ENCODE data around the gene AHNAK. TPM values are rescaled to one million over a fixed set of nuclear protein-coding genes. Genes with fewer than 3 reads are reported as not detected.

AHNAK gene
- total and polyA plus RNA-seq, 2 of the 8 experiments (the other 6 are each of a cell fraction or from before 2014, with no cell fraction given): 2.0 to 5.8 TPM

DNA sequence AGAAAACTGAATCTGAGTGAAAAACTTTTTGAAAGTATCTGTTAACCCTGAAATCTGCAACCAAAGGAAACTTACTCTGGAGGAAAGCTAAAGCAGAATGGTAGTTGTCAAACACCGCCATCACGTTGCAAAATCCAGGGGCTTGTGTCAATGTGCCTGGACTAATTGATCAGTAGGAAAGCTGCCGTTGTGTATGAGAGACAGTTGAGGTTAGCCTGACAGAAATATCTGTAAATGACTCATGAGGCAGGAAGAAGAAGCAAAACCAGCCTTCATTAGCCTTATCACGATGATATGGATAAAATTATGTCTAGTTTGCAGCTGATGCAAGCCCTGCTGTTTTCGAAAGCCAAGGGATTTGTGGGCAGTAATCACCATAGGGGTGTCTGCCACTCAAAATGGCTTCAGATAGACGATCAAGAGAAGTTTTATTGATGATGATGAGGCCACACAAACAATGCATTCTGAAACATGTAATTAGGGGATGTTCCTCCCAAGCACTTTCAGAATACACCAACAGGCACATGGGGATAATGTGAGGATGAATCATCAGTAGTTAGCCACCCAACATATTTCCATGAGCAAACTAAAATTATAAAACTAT, 118.9 kb downstream of the AHNAK start:
- Histone ChIP-seq H3K4ac (replicated peaks; ENCODE audit: insufficient read length, low read depth, low read length) (no peak overlapping the region), H3K56ac (replicated peaks; ENCODE audit: insufficient read length, low read depth, low read length) (no peak overlapping the region), H4K20me1 (replicated peaks in 1 of 2; ENCODE audit: control insufficient read depth in 1 of 2, insufficient read depth in 2 of 2, low read length in 2 of 2) (no peaks in the 10 kb centered on the region), H3K9ac (replicated peaks in 1 of 4; ENCODE audit: extremely low read depth in 1 of 4, low read depth in 3 of 4, low read length in 3 of 4) (no peak overlapping the region), H2BK15ac (ENCODE audit: low read length) (no peak overlapping the region), H3K36me3 (ENCODE audit: control insufficient read depth in 2 of 4, insufficient read depth in 4 of 4, low read length in 3 of 4) (no peaks in the 10 kb centered on the region), H2BK120ac (replicated peaks; ENCODE audit: low read depth, low read length) (no peak overlapping the region), H2BK5ac (ENCODE audit: low read depth, low read length) (no peak overlapping the region), H2AFZ (ENCODE audit: low read length) (no peak overlapping the region), H4K91ac (replicated peaks; ENCODE audit: insufficient read length, low read length) (no peak overlapping the region), H2BK20ac (ENCODE audit: low read length) (no peak overlapping the region), H3K27ac (ENCODE audit: low read depth, low read length) (no peak overlapping the region), H3K18ac (ENCODE audit: extremely low read depth, low read length) (no peak overlapping the region), H2BK12ac (ENCODE audit: low read depth, low read length) (no peak overlapping the region), H3K79me2 (ENCODE audit: control insufficient read depth in 1 of 2, insufficient read depth in 2 of 2, low read length in 2 of 2) (no peaks in the 10 kb centered on the region), H3K79me1 (ENCODE audit: low read depth, low read length) (no peaks in the 10 kb centered on the region), H3K4me3 (ENCODE audit: extremely low read depth in 1 of 4, insufficient read depth in 2 of 4, low read depth in 3 of 4, low read length in 4 of 4) (no peak overlapping the region), H2AK5ac (ENCODE audit: low read depth, low read length) (no peak overlapping the region), H3K23ac (ENCODE audit: insufficient read length) (no peak overlapping the region), H3K9me3 (ENCODE audit: insufficient read depth in 2 of 2, low read depth in 1 of 2, low read length in 1 of 2) (no peaks in the 10 kb centered on the region), H3K23me2 (ENCODE audit: low read depth, low read length) (no peaks in the 10 kb centered on the region), H4K5ac (ENCODE audit: insufficient read length, low read depth, low read length) (no peak overlapping the region), H3K4me2 (ENCODE audit: insufficient read depth in 1 of 2, low read depth in 2 of 2, low read length in 2 of 2) (no peak overlapping the region), H3K4me1 (replicated peaks in 1 of 4; ENCODE audit: control insufficient read depth in 3 of 4, insufficient read depth in 4 of 4, low read length in 3 of 4) (0 out of 7 replicates have a peak, but pooled peaks cover 0 to 2% (median 0%) of the 10 kb centered on the region in 4 experiments), H3K14ac (ENCODE audit: insufficient read length) (no peak overlapping the region), H4K8ac (ENCODE audit: extremely low read depth, insufficient read depth, low read length) (no peak overlapping the region), H3K27me3 (replicated peaks in 1 of 4; ENCODE audit: control insufficient read depth in 3 of 4, extremely low read depth in 1 of 4, insufficient read depth in 3 of 4, low read length in 3 of 4) (peaks cover 0 to 15% (median 10%) of the 10 kb centered on the region in 4 experiments; a peak in 6 of 7 replicates)
- 89% methylated on average over 6 of the region's 6 CpGs; no CpG with 5 or more reads in 1 of the 2 experiments for WGBS, 2 experiments (ENCODE audit: extremely low coverage in 1 of 2, insufficient coverage in 1 of 2, insufficient read length in 1 of 2, insufficient replicate concordance in 2 of 2, low coverage in 1 of 2, low lambda C conversion rate in 2 of 2, missing lambda C conversion rate in 1 of 2)
- POLR2A ChIA-PET (ENCODE audit: partially characterized antibody): interaction anchor here (0.7 to 1.4 kb wide), 3 partner anchors 8 to 124 kb away, joined by 3 read pairs; no protein-coding TSS in a partner anchor
- DNase-seq (ENCODE audit: low read depth in 1 of 2, low spot score in 2 of 2) (no peak), FAIRE-seq (no peak)
- TF ChIP-seq SP4 (IDR thresholded peaks at IDR 0.05; ENCODE audit: low read length): no peak
- no peak for TF ChIP-seq SP2 (IDR thresholded peaks at IDR 0.05; ENCODE audit: low read length)
- no peak for TF ChIP-seq RNF2 (IDR thresholded peaks at IDR 0.05; ENCODE audit: borderline replicate concordance, low read depth, low read length, missing control alignments, poor library complexity, severe bottlenecking)
- TF ChIP-seq KDM1A (IDR thresholded peaks at IDR 0.05; ENCODE audit: borderline replicate concordance, low read length): no peak
- no peak for TF ChIP-seq NRF1 (IDR thresholded peaks at IDR 0.05; ENCODE audit: low read depth, low read length)
- no peak for TF ChIP-seq CTBP2 (IDR thresholded peaks at IDR 0.05; ENCODE audit: borderline replicate concordance, insufficient read depth, insufficient read length, low read length)
- no peak for TF ChIP-seq TEAD4 (IDR thresholded peaks at IDR 0.05; ENCODE audit: low read depth, low read length)
- TF ChIP-seq RBBP5 (IDR thresholded peaks at IDR 0.05; ENCODE audit: borderline replicate concordance, low read depth, low read length): no peak
- CTCF ChIA-PET (ENCODE audit: partially characterized antibody): interaction anchor here (1.1 to 9.8 kb wide), 6 partner anchors 17 to 133 kb away, joined by 3 to 165 read pairs (median 5); no protein-coding TSS in a partner anchor
